HEK293 (cell line): ENCODE measurements around the gene KATNAL2.

ENCODE experiments used
- TCF7L2 ChIP-seq: IDR thresholded peaks from 2 replicates; pipeline ENCODE4 v1.6.1; 2011; ENCODE audit warnings: low read depth, mild to moderate bottlenecking, inconsistent platforms, low read length, moderate library complexity, borderline replicate concordance
- ZNF24 ChIP-seq: fragments of 450-650 bp; formaldehyde crosslinking; IDR thresholded peaks from 2 replicates; pipeline ENCODE4 v1.5.1; 2016; ENCODE audit warnings: missing biosample characterization, missing genetic modification characterization
- ZNF596 ChIP-seq: fragments of 450-650 bp; IDR thresholded peaks from 2 replicates; pipeline ENCODE4 v1.5.0; 2018; ENCODE audit warnings: missing biosample characterization, mild to moderate bottlenecking, missing genetic modification characterization, moderate library complexity
- TF ChIP-seq, protein P1 (sequence below): fragments of 450-650 bp; formaldehyde crosslinking; IDR thresholded peaks from 2 replicates; pipeline ENCODE4 v1.5.1; 2016; ENCODE audit warnings: missing biosample characterization, missing genetic modification characterization
- TF ChIP-seq, protein P2 (sequence below): fragments of 450-650 bp; formaldehyde crosslinking; IDR thresholded peaks from 2 replicates; pipeline ENCODE4 v1.5.1; 2016; ENCODE audit warnings: missing biosample characterization, missing genetic modification characterization

DNA sequence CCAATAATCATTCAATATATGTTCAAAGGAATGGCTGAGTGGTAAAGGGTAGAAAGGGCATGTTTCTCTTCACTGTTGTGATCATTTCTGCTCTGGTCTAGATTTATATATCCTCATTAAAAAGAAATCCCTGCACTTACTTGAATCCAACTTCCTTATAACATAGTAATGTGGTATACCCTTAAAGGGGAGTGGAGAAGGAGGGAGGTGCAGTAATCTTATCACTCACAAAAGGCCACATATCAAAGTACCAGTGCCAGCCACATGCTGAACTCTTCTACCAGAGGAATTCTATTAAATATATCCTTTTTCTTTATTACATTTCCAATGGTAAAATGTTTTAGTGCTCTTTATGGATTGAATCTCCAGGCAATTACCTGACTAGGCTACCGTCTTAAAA, 3.3 kb downstream of the KATNAL2 start:
- TF ChIP-seq ZNF24, result no peak
- TF ChIP-seq, protein P1, sequence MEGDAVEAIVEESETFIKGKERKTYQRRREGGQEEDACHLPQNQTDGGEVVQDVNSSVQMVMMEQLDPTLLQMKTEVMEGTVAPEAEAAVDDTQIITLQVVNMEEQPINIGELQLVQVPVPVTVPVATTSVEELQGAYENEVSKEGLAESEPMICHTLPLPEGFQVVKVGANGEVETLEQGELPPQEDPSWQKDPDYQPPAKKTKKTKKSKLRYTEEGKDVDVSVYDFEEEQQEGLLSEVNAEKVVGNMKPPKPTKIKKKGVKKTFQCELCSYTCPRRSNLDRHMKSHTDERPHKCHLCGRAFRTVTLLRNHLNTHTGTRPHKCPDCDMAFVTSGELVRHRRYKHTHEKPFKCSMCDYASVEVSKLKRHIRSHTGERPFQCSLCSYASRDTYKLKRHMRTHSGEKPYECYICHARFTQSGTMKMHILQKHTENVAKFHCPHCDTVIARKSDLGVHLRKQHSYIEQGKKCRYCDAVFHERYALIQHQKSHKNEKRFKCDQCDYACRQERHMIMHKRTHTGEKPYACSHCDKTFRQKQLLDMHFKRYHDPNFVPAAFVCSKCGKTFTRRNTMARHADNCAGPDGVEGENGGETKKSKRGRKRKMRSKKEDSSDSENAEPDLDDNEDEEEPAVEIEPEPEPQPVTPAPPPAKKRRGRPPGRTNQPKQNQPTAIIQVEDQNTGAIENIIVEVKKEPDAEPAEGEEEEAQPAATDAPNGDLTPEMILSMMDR, result no peak
- no peak for TF ChIP-seq TCF7L2
- TF ChIP-seq, protein P2, sequence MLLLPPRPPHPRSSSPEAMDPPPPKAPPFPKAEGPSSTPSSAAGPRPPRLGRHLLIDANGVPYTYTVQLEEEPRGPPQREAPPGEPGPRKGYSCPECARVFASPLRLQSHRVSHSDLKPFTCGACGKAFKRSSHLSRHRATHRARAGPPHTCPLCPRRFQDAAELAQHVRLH, result no peak
- no peak for TF ChIP-seq ZNF596
